Keratinocyte (primary cell): ENCODE results near the gene FGFR3. TPM values are rescaled to one million over a fixed set of nuclear protein-coding genes. Genes with fewer than 3 reads are reported as not detected.

Experiments used
- DNase-seq: peaks from one replicate; pipeline ENCODE4 v3.0.0-alpha.2; 2011; ENCODE audit warnings: low read depth, missing footprints, low spot score
- FAIRE-seq: peaks from 2 replicates; lab custom pipeline; 2011; peaks lifted over from hg19 to GRCh38; lab: Jason Lieb, UNC
- H2AFZ ChIP-seq: 2 replicates; pipeline ENCODE4 v1.6.0; 2012; ENCODE audit warnings: low read length, control low read depth, inconsistent platforms; ENCODE audit not compliant: control insufficient read depth
- H3K27ac ChIP-seq: 2 replicates; pipeline ENCODE4 v1.5.1; 2011; ENCODE audit warnings: low read length; ENCODE audit not compliant: control insufficient read depth, insufficient read depth
- H3K27me3 ChIP-seq: 3 replicates; pipeline ENCODE4 v1.6.0; 2011; ENCODE audit warnings: low read length; ENCODE audit not compliant: control insufficient read depth, insufficient read depth; ENCODE audit errors: extremely low read depth
- H3K36me3 ChIP-seq, 2 experiments: 2 replicates in 1 of 2; 3 replicates in 1 of 2; pipeline ENCODE4 v1.5.1; 2011; ENCODE audit warnings: low read length in 2 of 2, mild to moderate bottlenecking in 1 of 2; ENCODE audit not compliant: control insufficient read depth in 2 of 2, insufficient read depth in 2 of 2; ENCODE audit errors: extremely low read depth in 1 of 2
- H3K4me1 ChIP-seq: 3 replicates; pipeline ENCODE4 v1.5.1; 2011; ENCODE audit warnings: low read length; ENCODE audit not compliant: control insufficient read depth, insufficient read depth; ENCODE audit errors: extremely low read depth
- H3K4me2 ChIP-seq: 3 replicates; pipeline ENCODE4 v1.6.0; 2011; ENCODE audit warnings: low read depth, low read length; ENCODE audit not compliant: control insufficient read depth, insufficient read depth; ENCODE audit errors: extremely low read depth
- H3K4me3 ChIP-seq, 3 experiments: fragments of 200-600 bp in 1 of 3; sonication (generic) in 1 of 3; 2 replicates in 2 of 3; 3 replicates in 1 of 3; pipeline ENCODE4 v1.5.1; 2011 to 2016; ENCODE audit warnings: low read length in 3 of 3, mild to moderate bottlenecking in 3 of 3, control low read depth in 2 of 3, inconsistent platforms in 1 of 3, low read depth in 1 of 3, mixed read lengths in 1 of 3, mixed run types in 1 of 3, moderate library complexity in 1 of 3; ENCODE audit not compliant: control insufficient read depth in 2 of 3, insufficient read depth in 2 of 3; ENCODE audit errors: extremely low read depth in 1 of 3
- H3K79me2 ChIP-seq: 2 replicates; pipeline ENCODE4 v1.6.0; 2012; ENCODE audit warnings: low read length; ENCODE audit not compliant: control insufficient read depth, insufficient read depth
- H3K9ac ChIP-seq: 3 replicates; pipeline ENCODE4 v1.6.0; 2011; ENCODE audit warnings: low read length; ENCODE audit not compliant: control insufficient read depth, insufficient read depth; ENCODE audit errors: extremely low read depth
- H3K9me1 ChIP-seq: 3 replicates; pipeline ENCODE4 v1.6.0; 2011; ENCODE audit warnings: low read length; ENCODE audit not compliant: control insufficient read depth, insufficient read depth; ENCODE audit errors: extremely low read depth
- H3K9me3 ChIP-seq: 2 replicates; pipeline ENCODE4 v1.5.1; 2012; ENCODE audit warnings: low read depth, low read length; ENCODE audit not compliant: control insufficient read depth
- H4K20me1 ChIP-seq: 3 replicates; pipeline ENCODE4 v1.6.0; 2011; ENCODE audit warnings: low read length; ENCODE audit not compliant: control insufficient read depth, insufficient read depth; ENCODE audit errors: extremely low read depth
- EZH2 ChIP-seq: IDR thresholded peaks from one replicate; pipeline ENCODE4 v1.6.1; 2012; ENCODE audit warnings: inconsistent platforms, mild to moderate bottlenecking, low read length, moderate library complexity
- dilution Hi-C: fragments of 300-500 bp; cut with MboI; formaldehyde crosslinking; loops from one replicate; pipeline ENCODE4 v1.7.0; 2020; ENCODE audit warnings: low sequenced_read_pairs; ENCODE audit not compliant: extremely low pct_ligation_motif_present
- polyA plus RNA-seq, 5 experiments: library from polyadenylated mRNA; depleted of rRNA in 3 of 5; stranded (reverse) in 3 of 5; stranded (forward) in 1 of 5; unstranded in 1 of 5; fragments of >200 nt; gene quantifications; 1 replicate in 1 of 5; 2 replicates in 3 of 5; 3 replicates in 1 of 5; pipeline versions ENCODE4 v1.2.1 to v1.2.3, GENCODE V29; 2011 to 2012; ENCODE audit warnings: missing spikeins in 2 of 5, low read depth in 1 of 5, low replicate concordance in 1 of 5
- TF ChIP-seq, protein P1 (sequence below), 3 experiments: IDR thresholded peaks in 1 of 3; conservative IDR thresholded peaks in 1 of 3; optimal IDR thresholded peaks in 1 of 3; 2 replicates in 2 of 3; 3 replicates in 1 of 3; pipeline versions ENCODE3 to v1.5.1; 2011; ENCODE audit warnings: low read length in 3 of 3, mild to moderate bottlenecking in 3 of 3, moderate library complexity in 2 of 3, control low read depth in 1 of 3, inconsistent platforms in 1 of 3; ENCODE audit not compliant: insufficient read depth in 2 of 3; ENCODE audit errors: extremely low read depth in 1 of 3

Gene FGFR3
- polyA plus RNA-seq, 1 donor (not counting 4 experiments of a cell fraction or from before 2014, with no cell fraction given), result 45.2 TPM

- Histone ChIP-seq H3K27me3 (no peaks in the 10 kb centered on the region), H3K9me3 (no peaks in the 10 kb centered on the region), H3K36me3 (no peaks in the 10 kb centered on the region), H3K79me2 (no peaks in the 10 kb centered on the region), H4K20me1 (no peaks in the 10 kb centered on the region), H2AFZ (no peak overlapping the region), H3K4me2 (peak overlapping the region; percentile 27), H3K9me1 (no peaks in the 10 kb centered on the region), H3K9ac (no peak overlapping the region), H3K4me3 (no peak overlapping the region), H3K27ac (no peak overlapping the region), H3K4me1 (peaks cover 46% of the 10 kb centered on the region)
- dilution Hi-C loops, result no loop called here
- DNase-seq (peak; percentile 76), FAIRE-seq (peak; percentile 96)
- TF ChIP-seq, protein P1, sequence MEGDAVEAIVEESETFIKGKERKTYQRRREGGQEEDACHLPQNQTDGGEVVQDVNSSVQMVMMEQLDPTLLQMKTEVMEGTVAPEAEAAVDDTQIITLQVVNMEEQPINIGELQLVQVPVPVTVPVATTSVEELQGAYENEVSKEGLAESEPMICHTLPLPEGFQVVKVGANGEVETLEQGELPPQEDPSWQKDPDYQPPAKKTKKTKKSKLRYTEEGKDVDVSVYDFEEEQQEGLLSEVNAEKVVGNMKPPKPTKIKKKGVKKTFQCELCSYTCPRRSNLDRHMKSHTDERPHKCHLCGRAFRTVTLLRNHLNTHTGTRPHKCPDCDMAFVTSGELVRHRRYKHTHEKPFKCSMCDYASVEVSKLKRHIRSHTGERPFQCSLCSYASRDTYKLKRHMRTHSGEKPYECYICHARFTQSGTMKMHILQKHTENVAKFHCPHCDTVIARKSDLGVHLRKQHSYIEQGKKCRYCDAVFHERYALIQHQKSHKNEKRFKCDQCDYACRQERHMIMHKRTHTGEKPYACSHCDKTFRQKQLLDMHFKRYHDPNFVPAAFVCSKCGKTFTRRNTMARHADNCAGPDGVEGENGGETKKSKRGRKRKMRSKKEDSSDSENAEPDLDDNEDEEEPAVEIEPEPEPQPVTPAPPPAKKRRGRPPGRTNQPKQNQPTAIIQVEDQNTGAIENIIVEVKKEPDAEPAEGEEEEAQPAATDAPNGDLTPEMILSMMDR (optimal IDR thresholded peaks at IDR 0.05 in 1 of 3, IDR thresholded peaks at IDR 0.05 in 1 of 3, conservative IDR thresholded peaks at IDR 0.05 in 1 of 3; ENCODE audit: extremely low read depth in 1 of 3, insufficient read depth in 2 of 3, low read length in 3 of 3), result no peak
- TF ChIP-seq EZH2, result no peak
Measured at GRCh38 chr4:1775731-1776500, 17.2 kb upstream of the FGFR3 start.

DNA sequence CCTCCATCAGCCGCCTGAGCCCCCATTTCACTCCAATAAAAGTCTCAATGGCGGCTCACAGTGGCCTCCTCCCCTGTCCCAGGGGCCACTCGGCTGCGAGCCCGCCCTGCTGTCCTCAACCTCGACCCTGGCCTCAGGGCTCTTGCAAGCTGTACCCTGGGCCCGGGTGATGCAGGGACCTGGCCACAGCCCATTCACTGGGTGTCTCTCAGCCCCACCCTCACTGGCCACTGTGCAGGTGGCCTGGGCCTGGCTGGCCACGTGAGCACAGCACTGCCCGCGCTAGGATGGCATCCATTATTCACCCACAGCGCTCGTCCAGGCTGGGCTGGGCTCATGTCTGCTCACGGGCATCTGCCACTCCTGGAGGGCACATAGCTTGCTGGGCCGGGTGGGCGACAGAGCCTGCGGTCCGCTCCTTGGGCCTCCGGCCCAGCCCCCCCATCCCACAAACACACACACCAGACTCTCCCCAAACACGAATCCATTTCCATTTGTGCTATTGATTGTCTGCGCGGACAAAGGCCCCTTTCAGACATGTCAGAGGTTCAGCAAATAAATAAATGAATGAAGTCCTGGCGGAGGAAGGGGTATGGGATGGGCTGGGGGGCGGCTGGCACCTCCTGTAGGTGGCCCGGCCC, 16.5 kb upstream of the FGFR3 start:
- Histone ChIP-seq H3K27me3 (no peaks in the 10 kb centered on the region), H3K4me3 (no peak overlapping the region), H3K9me3 (no peaks in the 10 kb centered on the region), H3K27ac (no peak overlapping the region), H3K9ac (no peak overlapping the region), H3K4me1 (peaks cover 40% of the 10 kb centered on the region), H3K9me1 (no peaks in the 10 kb centered on the region), H3K36me3 (no peaks in the 10 kb centered on the region), H2AFZ (no peak overlapping the region), H4K20me1 (no peaks in the 10 kb centered on the region), H3K4me2 (no peak overlapping the region), H3K79me2 (no peaks in the 10 kb centered on the region)
- TF ChIP-seq, protein P1 (optimal IDR thresholded peaks at IDR 0.05 in 1 of 3, IDR thresholded peaks at IDR 0.05 in 1 of 3, conservative IDR thresholded peaks at IDR 0.05 in 1 of 3; ENCODE audit: extremely low read depth in 1 of 3, insufficient read depth in 2 of 3, low read length in 3 of 3), result no peak
- TF ChIP-seq EZH2, result no peak
- FAIRE-seq (no peak), DNase-seq (no peak)
- dilution Hi-C loops, result no loop called here
